SHP77 treated with DMSO at 0.1 percent for 48 hours (cell line): ENCODE data around the gene ENOPH1.
"Not testable (repeated sequence)": the region's sequence is repeated elsewhere in the genome, so short reads cannot be mapped to it uniquely, and the experiment has no call there.

Experiments used
- DNase-seq: peaks from one replicate; lab custom pipeline; 2025; lab: John Stamatoyannopoulos, UW

Gene ENOPH1

GRCh38 chr4:82430193-82430963 lies at the start of gene ENOPH1, which contains the start of gene HNRNPDL:
ENOPH1 (plus strand) TSS chr4:82430590; CDS start chr4:82430830, 240 bp downstream.
HNRNPDL (minus strand) TSS chr4:82430462; CDS start chr4:82429690, 772 bp downstream.
- DNase-seq: peak; percentile 90

DNA sequence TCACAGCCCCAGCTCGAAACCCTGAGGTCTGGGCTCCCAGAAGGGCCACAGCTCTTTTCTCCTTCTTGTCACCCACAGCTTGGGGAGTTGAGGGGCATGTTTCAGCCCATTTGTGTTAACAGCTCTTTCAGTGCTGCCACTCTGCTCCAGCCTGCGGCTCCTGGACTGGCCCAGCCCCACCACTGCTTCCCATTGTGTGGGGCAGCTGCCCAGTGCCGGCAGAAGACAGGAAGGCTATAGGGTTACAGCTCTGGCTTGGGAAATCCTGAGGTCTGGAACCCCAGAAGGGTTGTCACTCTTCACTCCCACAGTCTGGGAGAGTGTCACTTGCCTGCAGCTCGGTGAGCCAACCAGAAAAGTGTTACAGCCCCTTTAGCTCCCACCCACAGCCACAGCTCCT lies 49.6 kb upstream of the ENOPH1 start:
- no peak for DNase-seq

DNA sequence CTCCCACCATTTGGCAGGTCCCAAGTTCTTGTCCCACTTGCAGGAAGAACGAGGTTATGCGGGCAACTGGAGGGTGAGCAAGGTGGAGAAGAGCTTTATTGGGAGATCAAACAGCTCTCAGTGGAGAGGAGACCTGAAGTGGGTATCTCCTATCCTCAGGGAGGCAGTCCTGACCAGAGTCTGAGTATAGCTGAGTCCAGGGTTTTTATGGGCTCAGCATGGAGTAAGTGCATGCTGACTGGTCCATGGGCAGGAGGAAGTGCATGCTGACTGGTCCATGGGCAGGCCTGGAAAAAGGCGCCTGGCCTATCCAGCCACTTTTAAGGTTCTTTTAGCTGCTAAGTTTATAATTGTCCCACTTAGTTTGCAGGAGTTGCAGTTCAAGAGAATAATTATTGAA lies 49.2 kb upstream of the ENOPH1 start:
- no peak for DNase-seq

GRCh38 chr4:82381661-82382296 lies 48.6 kb upstream of the ENOPH1 start:
- no peak for DNase-seq

- no peak for DNase-seq
Observed at GRCh38 chr4:82382751-82383150, 47.6 kb upstream of the ENOPH1 start.

DNA sequence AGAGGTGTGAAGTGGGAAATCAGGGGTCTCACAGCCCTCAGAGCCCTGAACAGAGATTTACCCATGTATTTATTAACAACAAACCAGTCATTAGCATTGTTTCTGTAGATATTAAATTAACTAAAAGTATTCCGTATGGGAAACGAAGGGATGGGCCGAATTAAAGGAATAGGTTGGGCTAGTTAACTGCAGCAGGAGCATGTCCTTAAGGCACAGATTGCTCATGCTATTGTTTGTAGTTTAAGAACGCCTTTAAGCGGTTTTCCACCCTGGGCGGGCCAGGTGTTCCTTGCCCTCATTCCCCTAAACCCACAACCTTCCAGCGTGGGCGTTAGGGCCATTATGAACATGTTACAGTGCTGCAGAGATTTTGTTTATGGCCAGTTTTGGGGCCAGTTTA lies 44.1 kb upstream of the ENOPH1 start:
- not testable (repeated sequence) for DNase-seq

GRCh38 chr4:82388405-82388804 lies 42.0 kb upstream of the ENOPH1 start:
- no peak for DNase-seq

- DNase-seq: not testable (repeated sequence)
Observed at GRCh38 chr4:82390061-82390460, 40.3 kb upstream of the ENOPH1 start.

GRCh38 chr4:82394896-82395295 lies 35.5 kb upstream of the ENOPH1 start:
- no peak for DNase-seq

DNA sequence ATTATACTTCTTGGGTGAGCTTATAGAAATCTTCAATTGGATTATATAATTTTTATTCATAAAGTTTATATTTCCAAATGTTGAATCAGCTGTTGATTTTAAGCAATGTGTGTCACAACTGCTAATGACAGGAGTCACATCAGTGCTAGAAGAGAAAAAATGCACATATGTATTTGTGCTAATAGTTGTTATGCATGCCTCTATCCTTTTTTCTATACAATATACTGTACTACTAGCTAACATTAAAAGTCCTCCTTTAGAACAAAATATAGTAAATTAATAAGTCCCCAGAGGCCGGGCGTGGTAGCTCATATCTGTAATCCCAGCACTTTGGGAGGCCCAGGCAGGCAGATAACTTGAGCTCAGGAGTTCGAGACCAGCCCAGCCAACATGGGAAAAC lies 32.9 kb upstream of the ENOPH1 start:
- no peak for DNase-seq

DNA sequence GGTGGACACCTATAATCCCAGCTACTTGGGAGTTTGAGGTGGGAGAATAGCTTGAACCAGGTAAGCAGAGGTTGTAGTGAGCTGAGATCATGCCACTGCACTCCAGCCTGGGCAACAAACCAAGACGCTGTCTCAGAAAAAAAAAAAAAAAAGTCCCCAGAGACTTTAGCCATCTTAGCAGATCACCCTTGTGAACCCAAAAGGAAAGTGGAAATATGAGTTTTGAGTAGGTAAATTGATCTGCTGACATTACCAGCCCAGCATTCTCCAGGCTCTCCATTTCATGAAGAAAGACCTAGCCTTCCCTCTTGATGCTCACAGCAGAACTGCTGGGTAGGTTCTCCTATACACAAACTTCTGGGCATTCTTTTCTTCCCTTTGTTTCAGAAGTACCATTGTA lies 32.1 kb upstream of the ENOPH1 start:
- DNase-seq: no peak

DNA sequence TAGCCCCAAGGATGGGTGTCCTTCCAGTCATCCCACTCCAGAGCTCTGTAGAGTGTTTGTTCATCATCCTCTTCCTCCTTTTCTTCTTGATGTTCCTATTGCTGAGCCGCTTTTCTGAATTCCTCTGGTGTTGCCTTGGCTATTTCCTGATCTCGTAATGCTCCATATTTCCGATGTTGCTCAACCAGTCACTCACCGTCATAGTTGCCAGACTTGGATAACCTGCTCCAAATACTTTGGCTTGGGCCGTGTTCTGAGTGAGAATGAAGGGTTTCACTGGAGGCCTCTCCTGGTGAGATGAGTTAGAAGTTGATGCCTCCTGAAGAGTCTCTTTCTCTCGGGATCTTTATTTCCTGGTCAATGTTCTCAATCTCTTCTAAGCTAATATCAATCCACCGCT lies 28.8 kb upstream of the ENOPH1 start:
- no peak for DNase-seq

DNA sequence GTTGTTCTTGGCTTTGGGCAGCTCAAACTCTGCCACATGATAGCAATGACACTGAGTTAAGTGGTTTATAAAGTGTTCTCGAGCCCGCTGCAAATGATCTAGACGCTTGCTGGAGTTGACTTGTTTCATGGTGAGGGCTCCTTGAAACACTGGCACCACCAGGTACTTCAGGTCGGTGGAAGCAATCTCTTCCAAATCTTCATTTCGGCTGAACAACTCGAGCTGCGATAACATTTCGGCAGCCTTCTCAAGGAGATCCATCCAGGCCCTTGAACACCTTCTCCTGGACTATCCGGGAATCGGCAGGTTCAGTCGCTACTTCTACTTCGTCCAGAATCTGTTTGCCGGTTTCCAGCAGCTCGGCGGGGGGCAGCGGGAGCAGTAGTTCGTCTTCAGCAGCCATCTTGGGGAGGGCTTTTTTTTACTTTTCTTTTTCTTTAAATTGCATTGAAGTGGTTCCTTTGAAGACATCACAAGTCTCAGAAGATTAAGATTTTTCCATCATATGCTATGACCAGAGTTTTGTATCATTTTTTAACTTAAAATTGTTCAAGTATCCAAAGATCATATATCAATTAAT lies 28.1 kb upstream of the ENOPH1 start:
- no peak for DNase-seq

- no peak for DNase-seq
Observed at GRCh38 chr4:82403725-82404124, 26.7 kb upstream of the ENOPH1 start.

DNA sequence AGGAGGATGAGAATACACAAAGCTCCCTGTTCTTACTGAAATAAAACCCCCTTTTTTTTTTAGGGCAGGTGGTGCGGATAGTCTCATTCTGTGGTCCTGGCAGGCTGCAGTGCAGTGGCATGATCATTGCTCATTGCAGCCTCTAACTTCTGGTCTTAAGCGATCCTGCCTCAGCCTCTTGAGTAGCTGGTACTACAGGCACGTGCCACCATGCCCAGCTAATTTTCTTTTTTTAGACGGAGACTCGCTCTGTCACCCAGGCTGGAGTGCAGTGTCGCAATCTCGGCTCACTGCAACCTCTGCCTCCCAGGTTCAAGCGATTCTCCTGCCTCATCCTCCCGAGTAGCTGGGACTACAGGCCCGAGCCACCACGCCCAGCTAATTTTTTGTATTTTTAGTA lies 15.3 kb upstream of the ENOPH1 start:
- not testable (repeated sequence) for DNase-seq

GRCh38 chr4:82415922-82416365 lies 14.4 kb upstream of the ENOPH1 start:
- DNase-seq: no peak

GRCh38 chr4:82419451-82419850 lies 10.9 kb upstream of the ENOPH1 start:
- DNase-seq: no peak

DNA sequence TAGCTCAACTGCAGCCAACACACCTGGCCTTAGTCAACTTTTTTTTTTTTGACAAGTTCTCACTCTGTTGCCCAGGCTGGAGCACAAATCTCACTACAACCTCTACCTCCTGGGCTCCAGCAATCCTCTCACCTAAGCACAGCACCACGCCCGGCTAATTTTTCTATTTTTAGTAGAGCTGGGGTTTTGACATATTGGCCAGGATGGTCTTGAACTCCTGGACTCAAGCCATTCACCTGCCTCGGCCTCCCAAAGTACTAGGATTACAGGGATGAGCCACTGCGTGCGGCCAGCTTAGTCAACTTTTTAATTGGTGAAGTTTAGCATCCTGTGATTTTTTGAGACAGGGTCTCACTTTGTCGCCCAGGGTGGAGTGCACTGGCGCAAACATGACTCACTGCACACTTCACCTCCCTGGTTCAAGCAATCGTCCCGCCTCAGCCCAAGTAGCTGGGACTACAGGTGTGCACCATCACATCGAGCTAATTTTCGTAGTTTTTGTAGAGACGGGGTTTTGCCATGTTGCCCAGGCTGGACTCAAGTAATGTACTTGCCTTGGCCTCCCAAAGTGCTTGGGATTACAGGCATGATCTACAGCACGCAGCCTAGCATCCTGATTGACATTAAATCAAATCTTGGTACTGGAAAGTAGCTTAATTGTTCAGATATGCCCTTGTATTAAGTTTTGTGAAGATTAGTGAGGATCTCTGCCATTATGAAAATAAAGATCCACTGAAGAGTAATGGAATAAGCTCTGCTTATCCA lies 8.4 kb upstream of the ENOPH1 start:
- no peak for DNase-seq

- DNase-seq: no peak
Observed at GRCh38 chr4:82422616-82423015, 7.8 kb upstream of the ENOPH1 start.

DNA sequence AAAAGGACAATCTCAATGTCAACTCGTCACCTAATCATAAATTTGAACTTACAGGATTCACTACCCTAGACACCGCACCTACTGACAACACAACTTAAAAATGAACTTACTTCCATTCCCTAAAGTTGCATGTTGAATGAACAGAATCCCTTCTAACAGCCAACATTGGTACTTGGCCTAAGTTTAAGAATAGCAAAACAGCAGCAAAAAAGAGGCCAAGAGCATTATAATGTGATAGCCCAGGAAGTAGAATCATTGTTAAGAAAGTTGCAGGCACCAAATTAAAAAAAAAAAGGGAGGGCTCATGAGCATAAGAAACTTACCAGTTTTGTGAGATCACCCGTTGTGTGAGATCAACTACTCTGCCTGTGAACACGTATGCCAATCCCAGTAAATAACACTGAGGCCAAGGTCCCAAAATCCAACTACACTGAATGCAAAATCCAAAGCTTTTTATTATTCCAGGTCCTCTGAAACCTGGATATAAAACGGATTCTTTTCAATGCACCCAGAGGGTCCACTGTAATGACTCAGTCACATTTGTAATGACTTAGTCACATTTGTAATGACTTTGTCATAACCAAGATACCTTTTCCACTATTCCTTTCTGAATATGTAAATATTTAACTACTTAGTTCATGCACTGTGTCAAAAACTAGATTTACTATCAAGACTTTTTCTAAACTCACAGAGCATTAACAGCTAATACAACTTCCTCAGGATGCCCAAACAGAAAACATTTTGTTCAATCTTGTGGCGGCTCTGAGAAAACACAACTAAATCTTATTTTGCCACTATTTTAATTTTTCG lies 6.9 kb upstream of the ENOPH1 start:
- no peak for DNase-seq

GRCh38 chr4:82425478-82425877 lies 4.9 kb upstream of the ENOPH1 start:
- no peak for DNase-seq
